Astrocyte (in vitro differentiated cells and primary cell): ENCODE results near the gene IGFBPL1. TPM values are rescaled to one million over a fixed set of nuclear protein-coding genes. Genes with fewer than 3 reads are reported as not detected.

Experiments used
- DNase-seq: peaks from one replicate; pipeline ENCODE4 v3.0.0-alpha.2; 2010; ENCODE audit warnings: low read depth
- FAIRE-seq: peaks from 2 replicates; lab custom pipeline; 2011; peaks lifted over from hg19 to GRCh38; lab: Jason Lieb, UNC
- H2AFZ ChIP-seq: 2 replicates; pipeline ENCODE4 v1.6.0; 2012; ENCODE audit warnings: low read depth, low read length, inconsistent platforms
- H3K27ac ChIP-seq: 2 replicates; pipeline ENCODE4 v1.5.1; 2011; ENCODE audit warnings: low read depth, low read length, inconsistent platforms
- H3K27me3 ChIP-seq: 2 replicates; pipeline ENCODE4 v1.6.0; 2011; ENCODE audit warnings: low read length, inconsistent platforms; ENCODE audit not compliant: insufficient read depth
- H3K36me3 ChIP-seq: 2 replicates; pipeline ENCODE4 v1.5.1; 2011; ENCODE audit warnings: low read length, inconsistent platforms; ENCODE audit not compliant: insufficient read depth
- H3K4me1 ChIP-seq: 2 replicates; pipeline ENCODE4 v1.5.1; 2011; ENCODE audit warnings: low read length, inconsistent platforms; ENCODE audit not compliant: insufficient read depth
- H3K4me2 ChIP-seq: 2 replicates; pipeline ENCODE4 v1.6.0; 2012; ENCODE audit warnings: low read length, inconsistent platforms
- H3K4me3 ChIP-seq: 2 replicates; pipeline ENCODE4 v1.5.1; 2011; ENCODE audit warnings: low read depth, mild to moderate bottlenecking, low read length, inconsistent platforms; ENCODE audit not compliant: insufficient read depth
- H3K79me2 ChIP-seq: 2 replicates; pipeline ENCODE4 v1.6.0; 2012; ENCODE audit warnings: mild to moderate bottlenecking, low read length, inconsistent platforms; ENCODE audit not compliant: insufficient read depth
- H3K9ac ChIP-seq: 2 replicates; pipeline ENCODE4 v1.6.0; 2012; ENCODE audit warnings: mild to moderate bottlenecking, low read length, inconsistent platforms
- H3K9me3 ChIP-seq: 2 replicates; pipeline ENCODE4 v1.5.1; 2012; ENCODE audit warnings: low read depth, mild to moderate bottlenecking, low read length, inconsistent platforms; ENCODE audit not compliant: insufficient read depth
- H4K20me1 ChIP-seq: 2 replicates; pipeline ENCODE4 v1.6.0; 2012; ENCODE audit warnings: low read length, inconsistent platforms; ENCODE audit not compliant: insufficient read depth
- H3K27ac Mint-ChIP-seq: one replicate; pipeline ENCODE4 v1.8.0; 2021; ENCODE audit warnings: mild to moderate bottlenecking, mixed read lengths; ENCODE audit not compliant: unreplicated experiment
- H3K27me3 Mint-ChIP-seq: one replicate; pipeline ENCODE4 v1.8.0; 2021; ENCODE audit warnings: low read depth, mixed read lengths; ENCODE audit not compliant: unreplicated experiment
- H3K36me3 Mint-ChIP-seq: one replicate; pipeline ENCODE4 v1.8.0; 2021; ENCODE audit warnings: low read depth, mixed read lengths; ENCODE audit not compliant: unreplicated experiment
- H3K4me1 Mint-ChIP-seq: one replicate; pipeline ENCODE4 v1.8.0; 2021; ENCODE audit warnings: low read depth, mixed read lengths; ENCODE audit not compliant: unreplicated experiment
- H3K4me3 Mint-ChIP-seq: one replicate; pipeline ENCODE4 v1.8.0; 2021; ENCODE audit warnings: mild to moderate bottlenecking, moderate library complexity, mixed read lengths; ENCODE audit not compliant: unreplicated experiment
- H3K9me3 Mint-ChIP-seq: one replicate; pipeline ENCODE4 v1.8.0; 2021; ENCODE audit warnings: mild to moderate bottlenecking, mixed read lengths; ENCODE audit not compliant: unreplicated experiment
- EZH2 ChIP-seq: IDR thresholded peaks from 2 replicates; pipeline ENCODE4 v1.6.1; 2012; ENCODE audit warnings: mild to moderate bottlenecking, low read length, inconsistent platforms; ENCODE audit not compliant: insufficient read depth
- total RNA-seq: library from RNA; stranded (reverse); gene quantifications from 2 replicates; pipeline ENCODE4 v1.2.1, GENCODE V29; 2021
- TF ChIP-seq, protein P1 (sequence below): IDR thresholded peaks from 2 replicates; pipeline ENCODE4 v1.5.1; 2011; ENCODE audit warnings: low read depth, mild to moderate bottlenecking, inconsistent platforms, low read length, moderate library complexity; ENCODE audit not compliant: insufficient read depth

Gene IGFBPL1
- total RNA-seq, 1 donor from 2014 or later = 11.0 TPM

DNA sequence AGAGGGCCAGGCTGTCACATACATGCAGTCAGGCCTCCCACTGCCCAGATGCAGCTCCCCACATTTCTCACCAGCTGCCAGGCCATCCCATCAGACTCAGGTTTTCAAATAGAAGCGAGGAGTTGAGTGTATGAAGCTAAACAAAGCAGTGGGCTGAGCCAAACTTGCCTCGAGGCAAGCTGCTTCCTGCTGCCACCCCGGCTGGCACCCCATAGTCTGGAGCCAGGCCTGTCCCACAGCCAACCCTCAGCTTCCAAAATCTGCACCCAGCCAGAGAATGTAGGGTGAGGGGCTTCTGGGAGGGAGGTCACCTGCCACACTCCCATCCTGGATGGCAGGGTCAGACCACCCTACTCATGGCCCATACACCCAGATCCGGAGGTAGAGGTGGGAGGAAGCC is 54.1 kb downstream of the IGFBPL1 start:
- no peak for TF ChIP-seq EZH2
- TF ChIP-seq, protein P1, sequence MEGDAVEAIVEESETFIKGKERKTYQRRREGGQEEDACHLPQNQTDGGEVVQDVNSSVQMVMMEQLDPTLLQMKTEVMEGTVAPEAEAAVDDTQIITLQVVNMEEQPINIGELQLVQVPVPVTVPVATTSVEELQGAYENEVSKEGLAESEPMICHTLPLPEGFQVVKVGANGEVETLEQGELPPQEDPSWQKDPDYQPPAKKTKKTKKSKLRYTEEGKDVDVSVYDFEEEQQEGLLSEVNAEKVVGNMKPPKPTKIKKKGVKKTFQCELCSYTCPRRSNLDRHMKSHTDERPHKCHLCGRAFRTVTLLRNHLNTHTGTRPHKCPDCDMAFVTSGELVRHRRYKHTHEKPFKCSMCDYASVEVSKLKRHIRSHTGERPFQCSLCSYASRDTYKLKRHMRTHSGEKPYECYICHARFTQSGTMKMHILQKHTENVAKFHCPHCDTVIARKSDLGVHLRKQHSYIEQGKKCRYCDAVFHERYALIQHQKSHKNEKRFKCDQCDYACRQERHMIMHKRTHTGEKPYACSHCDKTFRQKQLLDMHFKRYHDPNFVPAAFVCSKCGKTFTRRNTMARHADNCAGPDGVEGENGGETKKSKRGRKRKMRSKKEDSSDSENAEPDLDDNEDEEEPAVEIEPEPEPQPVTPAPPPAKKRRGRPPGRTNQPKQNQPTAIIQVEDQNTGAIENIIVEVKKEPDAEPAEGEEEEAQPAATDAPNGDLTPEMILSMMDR = no peak
- peaks cover 15% of the 10 kb centered on the region for H3K27me3 ChIP-seq

DNA sequence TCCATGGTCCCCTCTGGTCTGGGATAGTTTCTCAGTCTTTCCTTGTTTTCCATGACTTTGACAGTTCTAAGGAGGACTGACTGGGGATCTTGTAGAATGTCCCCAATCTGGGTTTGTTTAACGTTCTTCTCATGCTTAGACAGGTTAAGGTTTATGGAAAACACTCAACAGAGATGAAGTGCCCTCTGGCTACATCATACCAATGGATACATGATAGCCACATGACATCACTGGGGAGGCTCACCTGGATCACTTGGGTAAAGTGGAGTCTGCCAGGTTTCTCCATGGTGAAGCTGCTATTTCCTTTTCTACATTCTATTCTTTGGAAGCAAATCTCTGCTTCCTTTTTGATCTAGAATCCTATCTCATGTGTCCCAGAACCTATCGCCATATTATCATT is 55.5 kb downstream of the IGFBPL1 start:
- no peaks in the 10 kb centered on the region for H3K79me2 ChIP-seq
- Mint-ChIP-seq H3K4me1 (peaks cover 2% of the 10 kb centered on the region), H3K9me3 (peaks cover 2% of the 10 kb centered on the region), H3K4me3 (no peak overlapping the region), H3K36me3 (no peaks in the 10 kb centered on the region), H3K27me3 (peaks cover 43% of the 10 kb centered on the region), H3K27ac (no peak overlapping the region)
- FAIRE-seq (no peak), DNase-seq (no peak)
- no peaks in the 10 kb centered on the region for H4K20me1 ChIP-seq
- TF ChIP-seq EZH2 = no peak
- TF ChIP-seq, protein P1 = no peak
- H3K4me2 ChIP-seq = no peak overlapping the region
- H3K27ac ChIP-seq = no peak overlapping the region
- H2AFZ ChIP-seq = no peak overlapping the region
- no peaks in the 10 kb centered on the region for H3K4me1 ChIP-seq
- no peaks in the 10 kb centered on the region for H3K36me3 ChIP-seq
- H3K9ac ChIP-seq = no peak overlapping the region
- H3K4me3 ChIP-seq = no peak overlapping the region
- peaks cover 12% of the 10 kb centered on the region for H3K27me3 ChIP-seq
- H3K9me3 ChIP-seq = no peaks in the 10 kb centered on the region

More for the DNA sequence above, 54.1 kb downstream of the IGFBPL1 start:
- Histone ChIP-seq H3K4me3 (no peak overlapping the region), H3K79me2 (no peaks in the 10 kb centered on the region), H2AFZ (no peak overlapping the region), H3K4me2 (no peak overlapping the region), H4K20me1 (no peaks in the 10 kb centered on the region), H3K4me1 (no peaks in the 10 kb centered on the region), H3K9ac (no peak overlapping the region), H3K36me3 (no peaks in the 10 kb centered on the region), H3K9me3 (no peaks in the 10 kb centered on the region), H3K27ac (no peak overlapping the region)
- FAIRE-seq (no peak), DNase-seq (no peak)
- Mint-ChIP-seq H3K4me1 (peaks cover 5% of the 10 kb centered on the region), H3K36me3 (no peaks in the 10 kb centered on the region), H3K9me3 (no peaks in the 10 kb centered on the region), H3K4me3 (no peak overlapping the region), H3K27me3 (peaks cover 41% of the 10 kb centered on the region), H3K27ac (no peak overlapping the region)

DNA sequence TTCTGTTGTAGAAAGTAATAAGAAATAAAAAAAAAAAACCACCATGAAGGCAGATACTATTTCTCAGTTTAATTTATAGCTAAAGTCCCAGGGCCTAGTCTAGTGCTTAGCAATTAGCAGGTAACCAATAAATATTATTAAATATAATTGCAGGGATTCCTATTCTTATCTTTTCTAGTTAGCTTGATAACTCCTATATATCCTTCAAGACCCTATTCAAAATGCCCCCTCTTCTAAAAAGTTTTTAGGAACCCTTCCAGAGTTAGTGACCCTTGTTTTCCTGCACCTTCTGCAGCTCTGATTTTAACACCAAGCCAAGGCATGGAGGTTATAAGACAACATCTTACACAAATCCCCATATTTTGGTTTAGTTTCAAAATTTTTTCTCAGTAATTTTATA is 56.4 kb downstream of the IGFBPL1 start:
- Histone ChIP-seq H4K20me1 (no peaks in the 10 kb centered on the region), H3K36me3 (no peaks in the 10 kb centered on the region), H3K9me3 (no peaks in the 10 kb centered on the region), H3K79me2 (no peaks in the 10 kb centered on the region), H3K4me2 (no peak overlapping the region), H2AFZ (no peak overlapping the region), H3K9ac (no peak overlapping the region), H3K27ac (no peak overlapping the region), H3K4me3 (no peak overlapping the region), H3K27me3 (peaks cover 12% of the 10 kb centered on the region), H3K4me1 (peaks cover 5% of the 10 kb centered on the region)
- DNase-seq = no peak
- H3K4me1 Mint-ChIP-seq = peaks cover 5% of the 10 kb centered on the region
- H3K9me3 Mint-ChIP-seq = peaks cover 2% of the 10 kb centered on the region
- H3K4me3 Mint-ChIP-seq = no peak overlapping the region
- no peak for TF ChIP-seq EZH2
- TF ChIP-seq, protein P1 = no peak
- no peak for FAIRE-seq
- no peaks in the 10 kb centered on the region for H3K36me3 Mint-ChIP-seq
- no peak overlapping the region for H3K27ac Mint-ChIP-seq
- H3K27me3 Mint-ChIP-seq = peaks cover 42% of the 10 kb centered on the region
